DND-41 (cell line): Measurements from ENCODE around the gene RNASEH1.

Source experiments
- ATAC-seq: fragments of 200-7000 bp; cut with Tn5 transposase; 3 replicates; pipeline ENCODE4 v1.9.1; 2021; ENCODE audit warnings: low read depth; ENCODE audit not compliant: insufficient read depth
- DNase-seq: peaks from one replicate; pipeline ENCODE4 v3.0.0-alpha.2; 2020
- H2AFZ ChIP-seq: 2 replicates; pipeline ENCODE4 v1.6.0; 2012; ENCODE audit warnings: low read depth, low read length
- H3K27ac ChIP-seq: 2 replicates; pipeline ENCODE4 v1.5.1; 2012; ENCODE audit warnings: low read length, inconsistent platforms
- H3K27me3 ChIP-seq: fragments of 200-600 bp; sonication (generic); 2 replicates; pipeline ENCODE4 v1.6.0; 2012; ENCODE audit warnings: low read length, mild to moderate bottlenecking, inconsistent platforms; ENCODE audit not compliant: insufficient read depth, poor library complexity
- H3K36me3 ChIP-seq: 2 replicates; pipeline ENCODE4 v1.5.1; 2012; ENCODE audit warnings: low read length, inconsistent platforms; ENCODE audit not compliant: insufficient read depth
- H3K4me1 ChIP-seq: 2 replicates; pipeline ENCODE4 v1.5.1; 2012; ENCODE audit warnings: mild to moderate bottlenecking, low read length; ENCODE audit not compliant: insufficient read depth
- H3K4me2 ChIP-seq: 2 replicates; pipeline ENCODE4 v1.6.0; 2012; ENCODE audit warnings: mild to moderate bottlenecking, moderate library complexity, low read length, inconsistent platforms; ENCODE audit not compliant: insufficient read depth
- H3K4me3 ChIP-seq, 2 experiments: fragments of 200-600 bp in 1 of 2; shearing (Covaris generic) in 1 of 2; 2 replicates each; pipeline ENCODE4 v1.5.1; 2012 to 2016; ENCODE audit warnings: inconsistent platforms in 2 of 2, low read length in 2 of 2, mild to moderate bottlenecking in 2 of 2, low read depth in 1 of 2, moderate library complexity in 1 of 2
- H3K79me2 ChIP-seq: 2 replicates; pipeline ENCODE4 v1.6.0; 2012; ENCODE audit warnings: low read length, inconsistent platforms; ENCODE audit not compliant: insufficient read depth
- H3K9ac ChIP-seq: 2 replicates; pipeline ENCODE4 v1.6.0; 2012; ENCODE audit warnings: low read depth, mild to moderate bottlenecking, inconsistent platforms, low read length, moderate library complexity
- H3K9me3 ChIP-seq: 2 replicates; pipeline ENCODE4 v1.5.1; 2012; ENCODE audit warnings: low read length, moderate library complexity, mild to moderate bottlenecking, inconsistent platforms; ENCODE audit not compliant: insufficient read depth, severe bottlenecking
- H4K20me1 ChIP-seq: 2 replicates; pipeline ENCODE4 v1.6.0; 2012; ENCODE audit warnings: low read length; ENCODE audit not compliant: insufficient read depth
- EZH2 ChIP-seq: IDR thresholded peaks from 3 replicates; pipeline ENCODE4 v1.6.1; 2012; ENCODE audit warnings: borderline replicate concordance, low read depth, mild to moderate bottlenecking, moderate library complexity, low read length, inconsistent platforms; ENCODE audit not compliant: severe bottlenecking
- TF ChIP-seq, protein P1 (sequence below): IDR thresholded peaks from 2 replicates; pipeline ENCODE4 v1.5.1; 2012; ENCODE audit warnings: borderline replicate concordance, low read length, moderate library complexity, mild to moderate bottlenecking; ENCODE audit not compliant: poor library complexity, severe bottlenecking; ENCODE audit errors: extremely low read depth

The RNASEH1 gene

DNA sequence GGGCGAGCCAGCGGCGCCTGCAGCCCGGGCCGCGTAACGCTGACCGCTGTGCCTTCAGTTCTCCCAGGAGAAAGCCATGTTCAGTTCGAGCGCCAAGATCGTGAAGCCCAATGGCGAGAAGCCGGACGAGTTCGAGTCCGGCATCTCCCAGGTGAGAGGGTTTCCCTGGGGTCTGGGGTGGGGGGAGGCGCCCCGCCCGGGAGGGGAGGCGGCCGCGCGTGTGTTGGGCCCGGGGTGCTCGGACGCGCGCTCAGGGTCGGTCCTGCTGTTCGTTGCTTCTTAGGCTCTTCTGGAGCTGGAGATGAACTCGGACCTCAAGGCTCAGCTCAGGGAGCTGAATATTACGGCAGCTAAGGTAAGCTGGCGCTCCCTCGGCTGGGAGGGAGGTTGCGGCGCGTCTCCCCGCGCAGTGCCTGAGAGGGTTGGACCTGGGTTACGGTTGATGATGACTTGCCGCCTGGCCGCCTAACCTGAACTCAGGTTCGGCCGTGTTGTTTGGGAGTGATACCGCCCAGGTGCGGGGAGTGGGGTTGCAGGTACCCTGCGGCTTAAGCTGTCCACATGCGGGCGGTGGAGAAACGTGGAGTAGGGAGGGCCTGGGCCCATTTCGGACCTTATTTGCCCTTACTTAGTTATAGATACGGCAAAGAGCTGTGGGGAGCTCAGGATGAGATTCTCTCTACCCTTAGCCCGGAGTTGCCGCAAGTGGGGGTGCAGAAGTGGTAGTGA is 17.6 kb upstream of the RNASEH1 start:
- H3K4me2 ChIP-seq = peak overlapping the region; percentile 90
- H4K20me1 ChIP-seq = peaks cover 51% of the 10 kb centered on the region
- peak overlapping the region; percentile 81 to 94; a peak in 3 of 4 replicates for H3K4me3 ChIP-seq
- ATAC-seq (peak; percentile 25), DNase-seq (peak; percentile 16)
- TF ChIP-seq, protein P1, sequence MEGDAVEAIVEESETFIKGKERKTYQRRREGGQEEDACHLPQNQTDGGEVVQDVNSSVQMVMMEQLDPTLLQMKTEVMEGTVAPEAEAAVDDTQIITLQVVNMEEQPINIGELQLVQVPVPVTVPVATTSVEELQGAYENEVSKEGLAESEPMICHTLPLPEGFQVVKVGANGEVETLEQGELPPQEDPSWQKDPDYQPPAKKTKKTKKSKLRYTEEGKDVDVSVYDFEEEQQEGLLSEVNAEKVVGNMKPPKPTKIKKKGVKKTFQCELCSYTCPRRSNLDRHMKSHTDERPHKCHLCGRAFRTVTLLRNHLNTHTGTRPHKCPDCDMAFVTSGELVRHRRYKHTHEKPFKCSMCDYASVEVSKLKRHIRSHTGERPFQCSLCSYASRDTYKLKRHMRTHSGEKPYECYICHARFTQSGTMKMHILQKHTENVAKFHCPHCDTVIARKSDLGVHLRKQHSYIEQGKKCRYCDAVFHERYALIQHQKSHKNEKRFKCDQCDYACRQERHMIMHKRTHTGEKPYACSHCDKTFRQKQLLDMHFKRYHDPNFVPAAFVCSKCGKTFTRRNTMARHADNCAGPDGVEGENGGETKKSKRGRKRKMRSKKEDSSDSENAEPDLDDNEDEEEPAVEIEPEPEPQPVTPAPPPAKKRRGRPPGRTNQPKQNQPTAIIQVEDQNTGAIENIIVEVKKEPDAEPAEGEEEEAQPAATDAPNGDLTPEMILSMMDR = no peak
- no peak for TF ChIP-seq EZH2
- peak overlapping the region; percentile 74; the same call in 1 of the 2 replicates for H2AFZ ChIP-seq
- peak overlapping the region; percentile 90 for H3K27ac ChIP-seq
- H3K27me3 ChIP-seq = no peaks in the 10 kb centered on the region
- peaks cover 51% of the 10 kb centered on the region for H3K36me3 ChIP-seq
- peaks cover 62% of the 10 kb centered on the region for H3K79me2 ChIP-seq
- no peaks in the 10 kb centered on the region for H3K9me3 ChIP-seq
- peak overlapping the region; percentile 77 for H3K9ac ChIP-seq
- peaks cover 63% of the 10 kb centered on the region for H3K4me1 ChIP-seq

DNA sequence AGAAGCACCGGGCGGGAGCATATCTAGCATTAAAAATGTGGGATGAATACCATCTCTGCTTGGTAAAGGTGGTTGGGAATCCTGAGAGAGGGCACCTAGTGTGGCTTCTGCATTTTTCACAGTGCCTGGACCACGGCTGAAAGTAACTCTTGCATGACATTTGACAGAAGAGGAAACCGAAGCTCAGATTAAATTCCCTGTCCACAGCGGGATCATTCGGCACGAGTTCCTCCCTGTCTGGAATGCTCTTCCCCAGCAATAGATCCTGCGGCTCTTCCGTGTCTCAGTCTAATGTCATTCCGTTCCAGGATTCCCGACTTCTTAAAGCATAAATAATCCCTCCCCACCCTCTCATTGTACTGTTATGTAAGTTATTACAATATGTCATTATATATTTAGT is 16.0 kb upstream of the RNASEH1 start:
- Histone ChIP-seq H3K27me3 (no peaks in the 10 kb centered on the region), H3K9ac (peak overlapping the region; percentile 77), H2AFZ (peak overlapping the region; percentile 83), H3K36me3 (peaks cover 35% of the 10 kb centered on the region), H3K4me1 (peaks cover 57% of the 10 kb centered on the region), H3K9me3 (no peaks in the 10 kb centered on the region), H3K27ac (peak overlapping the region; percentile 84; the same call in 1 of the 2 replicates), H4K20me1 (peaks cover 36% of the 10 kb centered on the region), H3K79me2 (peaks cover 48% of the 10 kb centered on the region), H3K4me2 (peak overlapping the region; percentile 64), H3K4me3 (peak overlapping the region in 1 of 2 experiments; percentile 94; a peak in 3 of 4 replicates)
- ATAC-seq = no peak
- TF ChIP-seq EZH2 = no peak
- TF ChIP-seq, protein P1 = no peak
- no peak for DNase-seq

DNA sequence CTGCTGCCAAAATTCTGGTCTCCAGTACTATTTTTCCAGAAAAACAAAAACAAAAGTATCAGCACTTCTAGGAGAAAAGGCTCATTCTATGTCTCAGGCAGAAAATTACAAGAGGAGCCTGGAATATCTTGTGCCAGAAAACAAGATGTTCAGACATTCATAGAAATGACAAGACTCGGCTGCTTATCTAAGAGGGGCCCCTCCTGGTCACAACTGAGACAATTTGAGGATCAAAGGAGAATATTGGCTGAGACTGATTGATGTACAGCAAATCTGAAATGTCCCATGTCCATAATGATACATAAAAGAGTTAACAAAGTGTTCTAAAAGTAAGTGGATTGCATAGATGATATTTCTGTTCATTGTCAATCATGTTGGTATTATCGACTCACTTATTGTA is 14.5 kb upstream of the RNASEH1 start:
- ATAC-seq (no peak), DNase-seq (no peak)
- Histone ChIP-seq H3K27ac (no peak overlapping the region), H3K4me1 (peaks cover 42% of the 10 kb centered on the region), H3K9ac (peak overlapping the region; percentile 17; the same call in 1 of the 2 replicates), H3K27me3 (no peaks in the 10 kb centered on the region), H3K4me3 (no peak overlapping the region), H3K79me2 (peaks cover 33% of the 10 kb centered on the region), H4K20me1 (peaks cover 21% of the 10 kb centered on the region), H3K36me3 (peaks cover 20% of the 10 kb centered on the region), H2AFZ (no peak overlapping the region), H3K9me3 (no peaks in the 10 kb centered on the region), H3K4me2 (peak overlapping the region; percentile 37; the same call in 1 of the 2 replicates)
- no peak for TF ChIP-seq EZH2
- TF ChIP-seq, protein P1 = no peak
